GM10248 (cell line): ENCODE results near the gene EVL.

Experiments used
- CTCF ChIA-PET: fragments of 300-600 bp; sonication (Branson Sonifier 250); formaldehyde crosslinking; extraction: SDS; loops from one replicate; lab custom pipeline; 2021; ENCODE audit warnings: antibody characterized with exemption; lab: Yijun Ruan, JAX
- POLR2A ChIA-PET: fragments of 350-650 bp; sonication (Branson Sonifier 250); formaldehyde crosslinking; extraction: SDS; loops from one replicate; lab custom pipeline; 2020; ENCODE audit warnings: antibody characterized with exemption; lab: Yijun Ruan, JAX
- DNase-seq: peaks from one replicate; pipeline ENCODE4 v3.0.0; 2012; ENCODE audit errors: extremely low spot score
- CTCF ChIP-seq: IDR thresholded peaks from 2 replicates; pipeline ENCODE4 v1.5.1; 2012; ENCODE audit warnings: mild to moderate bottlenecking, low read depth; ENCODE audit errors: extremely low read depth, missing control alignments, control extremely low read depth

The EVL gene

GRCh38 chr14:100123618-100124017 is 58.4 kb downstream of the EVL start:
- ChIA-PET CTCF (interaction anchor here (1.1 kb wide), 1 partner anchor 16 kb away, joined by 3 read pairs; no protein-coding TSS in a partner anchor), POLR2A (no interaction called here)
- no peak for TF ChIP-seq CTCF
- no peak for DNase-seq

- no peak for TF ChIP-seq CTCF
- DNase-seq: no peak
- ChIA-PET CTCF (interaction anchor here (1.1 to 4.1 kb wide), 3 partner anchors 13 to 17 kb away, joined by 3 to 17 read pairs (median 5); no protein-coding TSS in a partner anchor), POLR2A (no interaction called here)
Observed at GRCh38 chr14:100124551-100125088, 59.4 kb downstream of the EVL start.

GRCh38 chr14:100126401-100126800 is 61.2 kb downstream of the EVL start:
- POLR2A ChIA-PET: interaction anchor here (0.6 kb wide), 1 partner anchor 21 kb away, joined by 5 read pairs; no protein-coding TSS in a partner anchor

GRCh38 chr14:100127853-100128455 is 62.7 kb downstream of the EVL start:
- ChIA-PET POLR2A (no interaction called here), CTCF (interaction anchor here (1.4 to 4.1 kb wide), 3 partner anchors 11 to 65 kb away, joined by 3 to 17 read pairs (median 4); no protein-coding TSS in a partner anchor)
- no peak for DNase-seq
- no peak for TF ChIP-seq CTCF

More at GRCh38 chr14:100126401-100126800, 61.2 kb downstream of the EVL start:
- CTCF ChIA-PET: interaction anchor here (2.3 to 4.1 kb wide), 2 partner anchors 11 to 18 kb away, joined by 9 to 17 read pairs; no protein-coding TSS in a partner anchor
- no peak for DNase-seq
- no peak for TF ChIP-seq CTCF

- no peak for TF ChIP-seq CTCF
- no peak for DNase-seq
- CTCF ChIA-PET: interaction anchor here (1.4 to 4.1 kb wide), 3 partner anchors 10 to 64 kb away, joined by 3 to 17 read pairs (median 4); no protein-coding TSS in a partner anchor
- POLR2A ChIA-PET: no interaction called here
Observed at GRCh38 chr14:100128688-100129087, 63.5 kb downstream of the EVL start.

GRCh38 chr14:100129161-100129589 is 64.0 kb downstream of the EVL start:
- TF ChIP-seq CTCF: no peak
- DNase-seq: no peak
- CTCF ChIA-PET: interaction anchor here (1.9 to 4.1 kb wide), 2 partner anchors 21 to 64 kb away, joined by 4 to 17 read pairs; no protein-coding TSS in a partner anchor
- POLR2A ChIA-PET: no interaction called here
